PFSK-1 (cell line): ENCODE measurements around the gene LRP2.

Experiments used
- FOXP2 ChIP-seq: optimal IDR thresholded peaks from 2 replicates; pipeline ENCODE3; 2011; ENCODE audit warnings: borderline replicate concordance, control low read depth, inconsistent platforms; ENCODE audit not compliant: insufficient read depth; ENCODE audit errors: extremely low read length, extremely low read depth
- POLR2AphosphoS5 ChIP-seq: IDR thresholded peaks from 2 replicates; pipeline ENCODE4 v1.6.1; 2012; ENCODE audit warnings: low read depth, mild to moderate bottlenecking, control low read depth, low read length, moderate library complexity
- REST ChIP-seq, 2 experiments: IDR thresholded peaks; 2 replicates each; pipeline versions ENCODE4 v1.6.1 to v1.8.0; 2011 to 2012; ENCODE audit warnings: low read depth in 2 of 2, low read length in 2 of 2, control low read depth in 1 of 2, inconsistent platforms in 1 of 2, mild to moderate bottlenecking in 1 of 2, moderate library complexity in 1 of 2; ENCODE audit not compliant: insufficient read depth in 1 of 2
- SIN3A ChIP-seq: IDR thresholded peaks from 2 replicates; pipeline ENCODE4 v1.6.1; 2012; ENCODE audit warnings: mild to moderate bottlenecking, low read length, moderate library complexity, borderline replicate concordance; ENCODE audit not compliant: insufficient read depth
- TAF1 ChIP-seq: IDR thresholded peaks from 2 replicates; pipeline ENCODE4 v1.6.1; 2012; ENCODE audit warnings: low read length, control low read depth, borderline replicate concordance; ENCODE audit not compliant: insufficient read depth

DNA sequence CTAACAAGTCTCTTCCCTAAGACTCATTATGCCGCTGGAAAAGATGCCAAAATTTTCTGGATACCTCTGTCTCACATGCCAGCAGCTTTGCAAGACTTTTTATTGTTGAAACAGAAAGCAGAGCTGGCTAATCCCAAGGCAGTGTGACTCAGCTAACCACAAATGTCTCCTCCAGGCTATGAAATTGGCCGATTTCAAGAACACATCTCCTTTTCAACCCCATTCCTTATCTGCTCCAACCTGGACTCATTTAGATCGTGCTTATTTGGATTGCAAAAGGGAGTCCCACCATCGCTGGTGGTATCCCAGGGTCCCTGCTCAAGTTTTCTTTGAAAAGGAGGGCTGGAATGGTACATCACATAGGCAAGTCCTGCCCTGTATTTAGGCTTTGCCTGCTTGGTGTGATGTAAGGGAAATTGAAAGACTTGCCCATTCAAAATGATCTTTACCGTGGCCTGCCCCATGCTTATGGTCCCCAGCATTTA lies 266.7 kb downstream of the LRP2 start:
- TF ChIP-seq TAF1 (no peak), SIN3A (no peak), POLR2AphosphoS5 (no peak), REST (IDR thresholded peaks at IDR 0.05; ENCODE audit: insufficient read depth in 1 of 2, low read depth in 2 of 2, low read length in 2 of 2) (no peak), FOXP2 (no peak)
